ENCODE results near the gene ARHGAP15.

The ARHGAP15 gene

DNA sequence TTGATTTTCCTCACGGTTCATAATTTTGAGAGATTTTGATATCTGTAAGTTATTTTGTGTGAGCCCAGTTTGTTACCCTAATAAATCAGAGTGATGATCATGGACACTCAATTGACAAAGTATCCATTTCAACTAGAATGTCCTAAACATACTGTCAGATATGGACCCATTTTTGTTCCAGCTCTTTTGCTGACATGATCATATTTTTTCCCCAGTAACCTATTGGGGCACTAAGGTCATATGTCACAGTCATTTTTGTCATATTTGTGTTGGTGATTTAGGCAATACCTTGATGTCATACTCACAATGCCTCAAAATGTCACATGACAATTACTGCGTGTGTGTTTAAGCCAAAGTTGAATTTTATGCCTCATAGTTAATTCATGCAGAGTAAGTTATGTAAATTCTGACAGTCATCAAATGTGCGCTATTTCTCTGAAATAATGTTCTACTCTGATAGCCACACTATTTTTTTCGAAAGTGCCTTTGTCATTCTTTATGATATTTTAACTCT, 218.7 kb downstream of the ARHGAP15 start:
- no peak for DNase-seq

DNA sequence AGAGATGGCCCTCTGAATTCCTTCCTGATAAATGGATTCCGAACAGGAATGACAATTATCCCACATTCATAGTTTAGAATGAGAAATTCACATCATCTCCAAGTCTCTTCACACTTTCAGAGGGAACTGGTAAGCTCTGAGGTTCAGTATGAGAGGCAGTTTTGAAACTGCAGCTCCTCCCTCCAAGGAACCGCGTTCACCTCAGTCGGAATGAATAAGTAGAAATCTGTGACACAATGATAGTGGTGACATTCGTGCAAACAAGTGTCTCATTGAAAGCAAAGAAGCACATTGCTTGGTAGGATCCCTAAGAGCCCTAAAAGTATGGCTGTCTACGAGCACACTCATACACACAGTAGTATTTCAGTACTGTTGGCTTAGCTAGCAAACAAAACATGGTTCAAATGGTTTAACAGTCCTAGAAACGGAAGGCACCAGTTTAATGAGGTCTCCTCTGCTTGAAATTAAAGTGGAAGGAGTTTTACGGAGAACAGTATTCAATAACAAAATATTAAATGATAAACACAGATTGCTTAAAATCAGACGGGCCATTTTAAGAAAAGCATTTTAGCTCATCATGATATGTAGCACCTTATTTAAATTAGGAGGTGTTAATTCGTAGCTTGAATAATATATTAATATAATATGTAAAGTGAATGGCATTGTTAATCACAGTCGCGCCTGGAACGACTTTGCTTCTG, 225.0 kb downstream of the ARHGAP15 start:
- DNase-seq = no peak

DNA sequence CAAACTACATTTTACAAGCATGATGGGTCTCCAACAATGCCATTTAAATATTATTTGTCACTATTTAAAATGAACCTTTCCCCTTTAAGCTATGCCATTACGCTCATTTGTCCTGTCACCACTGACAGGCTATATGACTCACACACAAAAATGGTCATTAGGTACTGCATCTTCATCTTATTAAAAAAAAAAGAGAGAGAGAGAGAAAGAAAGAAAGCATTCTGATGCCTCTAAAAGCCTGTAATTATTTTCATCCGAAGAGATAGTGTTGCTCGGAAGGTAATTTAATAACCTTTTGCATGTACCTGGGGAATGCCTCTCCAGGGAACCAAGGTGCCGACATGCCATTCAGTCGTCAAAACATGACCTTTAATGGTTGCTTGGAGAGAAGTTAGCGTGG, 226.7 kb downstream of the ARHGAP15 start:
- no peak for DNase-seq

DNA sequence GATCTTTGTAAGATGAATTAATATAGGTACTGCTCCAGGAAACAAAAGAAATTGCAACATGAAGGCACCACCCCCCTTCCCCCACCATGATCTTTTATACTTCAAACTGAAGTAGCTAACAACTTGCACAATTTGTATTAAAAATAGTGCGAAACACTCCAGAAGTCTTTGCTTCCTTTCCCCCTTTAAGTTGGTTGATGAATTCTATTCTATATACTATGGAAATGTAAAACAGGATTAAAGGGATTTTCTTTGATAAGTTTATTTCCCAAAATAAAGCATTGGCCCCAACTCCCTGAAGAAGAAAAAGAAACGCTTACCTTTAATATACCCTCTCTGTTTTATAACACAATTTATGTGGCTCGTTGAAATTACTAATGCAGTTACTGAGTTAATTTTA, 227.1 kb downstream of the ARHGAP15 start:
- no peak for DNase-seq

DNA sequence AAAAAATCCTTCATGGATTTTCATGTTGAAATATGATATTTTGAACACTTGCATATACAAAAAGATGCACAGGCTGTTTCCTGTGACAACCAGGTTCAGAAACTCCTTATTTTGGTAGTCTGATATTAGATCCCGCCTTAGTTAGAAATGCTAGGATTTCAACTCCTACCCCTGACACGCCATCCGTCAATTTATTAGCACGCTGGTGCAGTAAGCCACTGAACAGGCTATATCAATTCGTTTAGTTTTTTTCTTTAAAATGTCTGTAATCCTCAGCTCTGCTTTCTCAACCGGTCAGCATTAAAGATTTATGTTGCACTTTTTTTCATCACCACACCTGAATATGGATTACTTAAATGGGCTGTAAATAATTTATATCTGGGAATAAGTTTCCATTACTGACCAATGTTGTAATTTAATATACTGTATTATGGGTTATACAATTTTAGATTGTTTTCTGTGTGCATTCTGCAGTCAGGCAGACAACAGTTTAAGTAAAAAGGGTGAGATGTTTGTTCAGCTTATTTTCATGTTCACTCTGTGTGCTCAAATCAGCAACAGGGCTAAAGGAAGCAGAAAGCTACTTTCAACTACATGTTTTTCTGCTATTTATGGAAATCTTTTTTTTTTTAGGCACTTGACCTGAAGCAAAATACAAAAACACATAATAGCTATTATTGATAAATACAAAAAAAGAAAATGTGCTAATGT, 227.7 kb downstream of the ARHGAP15 start:
- DNase-seq = no peak

GRCh38 chr2:143357966-143358365, 228.7 kb downstream of the ARHGAP15 start:
- DNase-seq = peak in 5 of 14 donors; percentile 3 to 100 (median 18)

DNA sequence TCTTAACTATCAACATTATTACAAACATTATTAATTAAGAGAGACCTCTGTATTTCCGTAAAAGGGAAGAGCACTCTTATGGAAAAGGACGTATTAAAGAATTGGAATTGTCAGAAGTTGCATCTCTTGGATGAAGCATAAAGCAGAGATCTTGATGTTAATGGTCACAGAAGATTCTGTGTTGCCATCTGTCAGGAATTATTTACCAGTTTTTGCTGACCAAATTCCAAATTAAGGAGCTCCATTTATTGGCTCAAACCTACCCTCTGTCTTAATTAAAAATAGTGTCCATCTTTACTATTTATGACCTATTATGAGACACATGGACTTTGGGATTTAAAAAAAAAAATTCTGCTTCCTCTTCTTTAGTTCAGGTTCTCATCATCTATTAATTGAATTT, 232.1 kb downstream of the ARHGAP15 start:
- peak in 1 of 14 donors; percentile 10 for DNase-seq

GRCh38 chr2:143371616-143372015, 242.4 kb downstream of the ARHGAP15 start:
- no peak for DNase-seq

DNA sequence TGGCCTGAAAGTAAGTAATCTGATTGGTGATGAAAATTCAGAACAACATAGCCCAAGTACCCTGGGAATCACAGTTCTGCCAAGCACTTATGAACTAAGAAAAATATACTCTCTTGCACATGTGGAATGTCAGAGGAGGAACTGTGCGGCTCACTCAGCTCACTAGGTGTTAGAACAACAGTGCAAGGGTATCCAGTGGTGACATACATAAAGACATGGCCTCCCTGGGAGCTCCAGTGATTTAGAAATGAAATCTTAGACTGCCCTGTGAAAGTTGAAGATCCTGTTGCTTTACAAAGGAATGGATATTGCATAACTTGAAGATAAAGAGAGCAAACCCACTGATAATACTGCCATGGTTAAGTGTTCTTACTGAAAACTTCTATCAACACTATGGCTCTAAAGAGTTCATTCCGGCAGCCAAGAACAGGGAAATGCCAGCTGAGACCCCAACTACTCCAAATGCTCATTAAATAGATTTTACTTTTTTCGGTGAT, 246.2 kb downstream of the ARHGAP15 start:
- no peak for DNase-seq

DNA sequence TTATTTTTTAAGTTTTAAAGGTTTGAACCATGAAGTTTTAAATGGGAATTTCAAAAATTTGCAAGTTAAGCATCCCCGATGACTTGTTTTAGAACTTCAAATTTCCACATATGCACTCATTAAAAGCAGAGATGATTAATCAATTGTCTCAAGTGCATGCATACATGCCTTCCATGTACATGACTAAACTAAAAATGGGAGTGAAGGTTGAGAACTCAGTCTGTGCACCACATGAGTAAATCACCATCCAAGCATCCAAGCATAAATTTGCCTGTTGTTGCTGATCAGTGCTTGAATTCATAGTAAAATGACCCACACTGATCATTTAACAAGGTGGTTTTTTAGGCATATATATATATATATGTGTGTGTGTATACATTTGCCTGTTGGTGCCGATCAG, 249.8 kb downstream of the ARHGAP15 start:
- DNase-seq = no peak

- no peak for DNase-seq
Observed at GRCh38 chr2:143379955-143380354, 250.7 kb downstream of the ARHGAP15 start.

GRCh38 chr2:143382573-143382972, 253.4 kb downstream of the ARHGAP15 start:
- DNase-seq = no peak

DNA sequence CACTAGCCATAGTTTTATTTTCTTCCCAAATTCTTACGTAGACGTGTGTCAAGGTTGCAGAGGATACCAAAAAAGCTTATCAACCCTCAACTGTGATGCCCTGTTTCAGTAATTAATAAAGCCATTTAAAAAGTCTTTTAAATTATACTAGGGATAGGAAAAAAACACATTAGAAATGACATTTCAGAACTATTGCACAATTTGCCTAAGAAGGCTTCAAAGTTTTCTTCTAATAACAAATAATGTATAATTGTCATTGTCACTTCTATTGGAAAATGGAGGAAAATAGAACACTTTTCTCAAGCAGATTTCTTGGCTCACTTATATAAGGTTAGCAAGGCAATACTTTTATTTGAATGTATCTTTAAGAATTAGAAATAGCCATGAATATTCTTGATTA, 253.8 kb downstream of the ARHGAP15 start:
- DNase-seq = no peak

- no peak for DNase-seq
Observed at GRCh38 chr2:143384111-143384510, 254.9 kb downstream of the ARHGAP15 start.

- DNase-seq = peak in 2 of 14 donors; percentile 7 to 84
Observed at GRCh38 chr2:143390171-143390570, 261.0 kb downstream of the ARHGAP15 start.

DNA sequence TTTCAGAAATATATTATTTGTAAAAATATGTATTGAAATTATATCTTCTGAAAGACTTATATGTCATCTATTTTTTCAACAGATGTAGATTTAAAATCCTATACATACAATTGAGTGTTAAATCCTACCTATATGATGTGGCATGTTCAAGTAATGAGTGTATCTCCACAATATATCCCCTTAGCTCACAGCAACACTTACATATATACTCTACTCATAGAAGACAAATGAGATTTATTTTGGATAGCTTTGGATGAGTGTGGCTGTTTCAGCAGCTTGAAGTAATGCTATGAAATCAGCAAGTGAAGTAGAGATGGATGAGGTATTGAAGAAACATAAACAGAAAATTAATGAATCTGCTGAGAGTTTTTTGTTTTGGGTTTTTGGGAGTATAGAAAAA, 263.1 kb downstream of the ARHGAP15 start:
- no peak for DNase-seq

DNA sequence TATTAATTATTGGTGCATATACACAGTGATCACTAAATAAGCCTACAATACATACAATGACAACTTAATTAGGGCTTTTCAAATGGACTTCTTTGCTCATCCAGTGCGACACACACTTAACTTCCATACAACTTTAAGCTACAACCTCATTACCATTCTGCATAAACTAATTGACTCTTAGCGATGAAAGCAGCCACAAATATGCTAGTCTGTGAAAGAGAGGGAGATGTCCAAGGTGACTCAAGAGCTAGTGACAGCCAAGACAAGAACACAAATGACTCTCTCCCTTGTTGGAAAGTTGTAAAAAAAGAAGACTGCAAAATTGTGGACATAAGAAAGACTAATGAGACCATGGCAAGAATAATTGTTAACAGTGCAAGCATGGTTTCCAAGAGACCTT, 264.8 kb downstream of the ARHGAP15 start:
- DNase-seq = no peak

DNA sequence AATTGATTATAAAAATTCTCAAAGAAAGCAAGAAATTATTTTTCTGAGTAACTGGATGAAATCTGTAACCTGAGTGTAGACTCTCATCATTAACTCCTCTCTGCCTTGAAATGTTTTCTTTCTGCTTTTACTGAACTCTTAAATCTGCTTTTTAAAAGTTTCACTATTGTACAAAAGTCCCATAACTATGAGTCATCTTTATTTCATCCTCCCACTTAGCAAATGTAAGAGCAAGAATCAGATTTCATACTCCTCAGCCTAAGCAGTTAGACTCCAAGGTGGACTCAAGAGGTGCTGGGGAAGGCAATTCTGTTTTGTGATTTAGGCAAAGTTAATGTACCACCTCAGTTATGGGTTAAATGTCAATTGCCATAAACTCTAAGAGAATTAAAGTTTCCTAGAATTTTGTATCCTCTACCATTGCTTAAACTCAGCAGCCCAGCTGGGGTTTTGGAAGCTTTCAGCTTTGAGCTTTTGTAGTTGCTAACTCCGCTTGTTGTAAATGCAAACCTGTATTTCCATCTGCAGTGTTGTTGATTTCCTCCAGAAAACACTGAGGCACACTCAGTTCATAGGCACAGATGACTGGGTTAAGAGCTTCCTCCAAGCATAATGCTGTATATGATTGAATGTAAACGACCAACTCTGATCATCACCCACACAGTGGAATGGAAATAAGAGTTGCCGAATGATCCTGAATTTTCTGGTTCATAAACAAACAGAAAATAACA, 268.8 kb downstream of the ARHGAP15 start:
- DNase-seq = no peak

DNA sequence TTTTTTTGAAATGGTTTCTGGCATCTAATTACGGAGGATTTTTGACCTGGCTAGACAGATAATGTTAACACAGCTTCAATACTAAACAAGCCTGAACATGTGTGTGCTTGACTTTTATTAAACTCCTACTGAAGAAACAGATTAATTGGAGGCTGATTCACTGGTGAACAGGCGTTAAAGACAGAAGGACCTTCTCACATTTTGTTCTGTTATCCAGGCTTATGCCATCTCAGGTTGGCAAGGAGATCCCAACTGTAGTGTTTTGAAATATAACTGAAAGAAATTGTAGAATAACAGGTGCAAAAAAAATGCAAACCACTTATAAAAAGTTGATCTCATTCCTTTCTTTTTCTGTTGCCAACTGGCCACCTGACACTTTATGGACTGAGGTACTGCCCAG, 269.6 kb downstream of the ARHGAP15 start:
- no peak for DNase-seq

DNA sequence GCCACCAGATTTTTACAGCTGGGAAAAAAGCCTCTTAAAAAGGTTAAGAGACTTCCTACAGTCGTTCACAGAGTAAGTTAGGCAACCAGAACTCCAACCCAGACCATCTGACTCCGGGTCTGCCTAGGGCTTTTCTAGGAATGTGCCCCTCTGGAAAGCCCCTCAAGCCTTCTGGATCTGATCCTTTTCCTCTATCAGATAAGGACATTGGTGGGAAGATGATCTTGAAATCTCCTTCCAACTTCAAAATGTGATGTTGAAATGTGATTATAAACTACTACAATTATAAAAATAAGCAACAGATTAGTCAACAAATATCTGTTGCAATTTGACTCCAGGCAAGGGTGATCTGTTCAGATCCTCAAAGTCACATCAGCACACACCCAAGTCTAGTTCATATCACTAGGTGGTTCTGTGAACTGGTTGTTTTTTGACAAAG, 270.4 kb downstream of the ARHGAP15 start:
- no peak for DNase-seq

DNA sequence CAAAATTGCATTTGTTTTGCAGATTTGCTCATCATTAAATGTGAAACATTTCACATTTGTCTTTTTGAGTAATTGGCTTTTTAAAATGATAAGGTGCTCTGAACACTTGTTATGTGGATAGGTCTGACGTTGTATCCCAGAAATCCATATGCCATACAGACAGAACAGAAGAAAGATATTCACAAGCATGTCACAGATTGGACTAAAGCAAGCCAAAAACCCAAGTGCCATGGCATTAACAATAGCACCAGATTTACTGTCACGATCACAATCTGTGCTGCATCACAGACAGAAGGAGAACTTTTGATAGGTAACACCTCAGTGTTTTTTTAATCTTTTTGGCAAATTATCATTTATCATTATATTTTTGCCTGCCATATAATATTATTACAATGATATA, 272.6 kb downstream of the ARHGAP15 start:
- DNase-seq = peak in 1 of 14 donors; percentile 5

- DNase-seq = no peak
Observed at GRCh38 chr2:143402451-143402850, 273.2 kb downstream of the ARHGAP15 start.
